Esophagus mucosa (tissue), 1 donor: ENCODE data around the gene ADH7. TPM values are rescaled to one million over a fixed set of nuclear protein-coding genes. Genes with fewer than 3 reads are reported as not detected.
"Not testable (repeated sequence)": the region's sequence is repeated elsewhere in the genome, so short reads cannot be mapped to it uniquely, and the experiment has no call there.

ENCODE experiments used
- ATAC-seq: fragments of 200-7000 bp; cut with Tn5 transposase; one replicate; pipeline ENCODE4 v1.9.1; 2020
- total RNA-seq: library from RNA; stranded (reverse); gene quantifications from one replicate; pipeline ENCODE4 v1.2.4, GENCODE V29; 2023
- donor health status: DM: yes; HTN: yes; CAD: no.

ADH7 gene
- total RNA-seq, 1 donor from 2014 or later: 120 TPM

GRCh38 chr4:99414902-99415301 is 20.2 kb downstream of the ADH7 start:
- not testable (repeated sequence) for ATAC-seq

GRCh38 chr4:99414401-99414800 is 20.7 kb downstream of the ADH7 start:
- peak; percentile 63 for ATAC-seq

GRCh38 chr4:99413140-99413539 is 22.0 kb downstream of the ADH7 start:
- ATAC-seq: no peak

DNA sequence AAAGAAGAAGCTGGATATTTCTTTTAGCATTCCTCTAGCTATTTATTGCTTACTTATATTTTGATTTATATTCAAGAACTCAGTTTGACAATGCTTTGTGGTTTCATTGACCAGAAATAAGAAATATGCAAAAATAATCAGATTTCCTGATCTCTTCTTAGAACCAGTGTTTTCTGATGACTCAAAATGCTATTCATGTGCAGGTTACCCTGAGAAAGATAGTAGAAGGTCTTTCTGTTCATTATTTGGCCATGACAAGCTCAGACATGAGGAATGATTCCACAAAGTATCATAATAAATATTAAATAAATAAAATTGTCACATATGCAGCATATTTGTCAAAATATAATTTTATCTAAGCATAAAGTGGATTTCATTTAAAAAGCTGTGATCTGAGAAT is 24.1 kb downstream of the ADH7 start:
- ATAC-seq: no peak

GRCh38 chr4:99410075-99410474 is 25.1 kb downstream of the ADH7 start:
- no peak for ATAC-seq

DNA sequence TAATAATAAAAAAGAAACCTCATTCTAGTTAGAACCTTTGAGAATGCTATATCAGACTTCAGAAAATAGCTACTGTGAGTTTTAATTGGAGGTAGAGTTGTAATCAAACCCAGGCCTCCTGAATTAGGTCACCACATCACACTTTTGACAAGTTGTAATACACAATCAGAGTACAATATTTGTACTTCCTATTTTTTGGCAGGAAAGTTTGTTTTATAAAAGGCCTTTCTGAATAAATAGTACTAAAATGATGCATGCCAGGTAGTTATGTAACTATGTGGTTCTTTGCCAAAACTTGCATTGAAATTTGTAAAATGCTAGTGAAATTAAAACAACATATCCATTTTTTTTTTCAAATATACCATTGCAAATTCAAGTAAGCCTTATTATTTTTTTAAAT is 26.8 kb downstream of the ADH7 start:
- no peak for ATAC-seq

GRCh38 chr4:99405433-99406115 is 29.6 kb downstream of the ADH7 start:
- peak; percentile 81 for ATAC-seq

DNA sequence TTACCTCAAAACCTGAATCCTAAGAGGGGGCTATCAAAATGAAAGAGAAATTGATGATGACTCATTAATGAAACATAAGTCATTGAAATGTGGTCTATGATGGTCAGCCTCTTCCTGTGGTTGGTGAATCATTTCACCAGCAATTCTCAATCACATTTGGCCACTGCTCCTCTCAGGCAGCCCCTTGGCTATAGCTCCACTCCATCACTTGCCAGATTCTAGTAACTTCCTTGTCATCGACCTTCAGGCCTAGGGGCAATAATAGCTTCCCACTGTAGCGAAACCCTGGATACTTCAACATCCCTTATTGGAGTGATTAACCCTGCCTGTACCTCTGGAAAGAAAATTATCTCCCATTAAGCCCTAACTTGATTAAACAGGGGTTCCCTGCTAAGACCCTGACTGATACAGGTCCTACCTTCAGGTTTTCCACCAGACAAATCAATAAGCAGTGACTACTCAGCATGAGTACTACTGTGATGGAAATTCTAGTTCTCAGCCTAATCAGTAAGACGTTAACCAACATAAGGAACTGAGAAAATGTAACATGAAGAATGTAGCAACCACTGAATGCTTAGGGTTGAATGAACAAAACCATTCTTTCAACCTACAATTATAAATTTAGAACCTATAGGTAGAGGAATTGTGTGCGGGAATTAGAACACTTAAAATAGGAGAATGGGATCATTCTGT is 30.4 kb downstream of the ADH7 start:
- no peak for ATAC-seq

GRCh38 chr4:99403380-99404184 is 31.6 kb downstream of the ADH7 start:
- no peak for ATAC-seq

DNA sequence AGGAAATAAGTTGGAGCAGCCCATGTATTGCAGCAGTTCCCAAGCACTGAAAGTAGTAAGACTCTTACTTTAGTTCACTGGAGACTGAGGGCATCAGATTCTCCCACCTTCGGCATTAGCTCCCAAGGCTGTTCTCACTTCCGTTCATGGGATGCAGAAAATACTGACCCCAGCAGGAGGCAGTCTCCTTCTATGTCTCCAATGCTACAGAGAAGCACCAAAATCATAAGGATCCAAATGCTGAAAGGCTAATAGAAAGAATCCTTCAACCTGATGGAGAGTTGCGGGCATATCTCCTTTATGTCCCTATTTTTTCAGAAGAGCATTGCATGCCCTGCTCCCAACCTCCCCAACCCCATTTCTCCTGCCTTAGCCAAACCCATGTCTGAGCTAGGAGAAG is 32.4 kb downstream of the ADH7 start:
- no peak for ATAC-seq

DNA sequence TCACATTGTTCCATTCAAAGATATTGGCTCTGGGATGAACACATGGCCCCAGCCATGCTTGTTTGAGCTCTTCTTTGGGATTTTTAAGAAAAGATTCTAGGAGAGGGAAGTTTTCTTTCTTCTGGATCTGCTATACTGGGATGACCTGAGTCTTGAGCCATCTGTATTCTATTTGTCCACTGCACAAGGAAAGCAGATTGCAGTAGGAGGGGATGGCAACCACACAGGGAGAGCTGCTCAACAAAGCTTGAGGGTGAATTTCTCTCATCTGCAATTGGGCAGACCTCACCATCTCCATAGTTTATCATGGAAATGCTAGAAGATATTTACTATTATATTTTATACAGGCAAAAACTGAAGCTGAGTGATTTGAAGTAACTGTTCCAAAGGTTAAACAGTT is 34.3 kb downstream of the ADH7 start:
- ATAC-seq: no peak

DNA sequence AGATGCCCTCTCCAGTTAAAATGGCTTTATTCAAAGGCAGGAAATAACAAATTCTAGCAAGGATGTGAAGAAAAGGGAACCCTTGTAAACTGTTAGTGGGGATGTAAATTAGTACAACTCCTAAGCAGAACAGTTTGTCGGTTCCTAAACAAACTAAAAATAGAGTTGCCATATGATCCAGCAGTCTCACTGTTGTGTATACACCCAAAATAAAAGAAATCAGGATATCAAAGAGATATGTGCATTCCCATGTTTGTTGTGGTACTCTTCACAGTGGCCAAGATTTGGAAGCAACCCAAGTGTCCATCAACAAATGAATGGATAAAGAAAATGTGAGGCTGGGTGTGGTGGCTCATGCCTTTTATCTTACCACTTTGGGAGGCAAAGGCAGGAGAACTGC is 36.1 kb downstream of the ADH7 start:
- no peak for ATAC-seq

DNA sequence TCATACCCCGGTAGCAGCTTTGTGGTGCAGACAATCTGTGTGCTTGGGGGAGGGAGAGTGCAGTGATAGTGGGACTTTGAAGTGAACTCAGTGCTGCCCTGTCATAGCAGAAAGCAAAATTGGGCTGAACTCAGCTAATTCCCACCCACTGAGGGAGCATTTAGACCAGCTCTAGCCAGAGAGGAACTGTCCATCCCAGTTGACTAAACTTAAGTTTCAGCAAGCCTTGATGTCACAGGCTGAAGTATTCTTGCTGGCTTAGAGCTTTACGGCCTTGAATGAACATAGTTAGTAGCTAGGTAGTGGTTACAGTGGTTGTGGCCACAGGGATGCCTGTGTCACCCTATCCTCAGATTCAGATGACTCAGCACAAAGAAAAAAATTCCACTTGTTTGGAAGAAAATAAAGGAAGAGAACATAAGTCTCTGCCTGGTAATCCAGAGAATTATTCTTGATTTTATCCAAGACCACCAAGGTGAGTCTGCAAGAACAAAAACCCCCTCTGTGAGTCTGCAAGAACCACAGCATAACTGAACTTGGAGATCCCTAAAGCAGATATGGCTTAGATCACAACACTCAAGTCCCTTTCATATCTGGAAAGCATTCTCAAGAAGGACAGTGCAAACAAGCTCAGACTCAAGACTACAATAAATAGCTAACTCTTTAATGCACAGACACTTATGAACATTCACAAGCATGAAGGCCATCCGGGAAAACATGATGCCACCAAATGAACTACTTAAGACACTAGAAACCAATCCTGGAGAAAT is 39.4 kb downstream of the ADH7 start:
- ATAC-seq: no peak

- no peak for ATAC-seq
Measured at GRCh38 chr4:99394896-99395295, 40.2 kb downstream of the ADH7 start.

DNA sequence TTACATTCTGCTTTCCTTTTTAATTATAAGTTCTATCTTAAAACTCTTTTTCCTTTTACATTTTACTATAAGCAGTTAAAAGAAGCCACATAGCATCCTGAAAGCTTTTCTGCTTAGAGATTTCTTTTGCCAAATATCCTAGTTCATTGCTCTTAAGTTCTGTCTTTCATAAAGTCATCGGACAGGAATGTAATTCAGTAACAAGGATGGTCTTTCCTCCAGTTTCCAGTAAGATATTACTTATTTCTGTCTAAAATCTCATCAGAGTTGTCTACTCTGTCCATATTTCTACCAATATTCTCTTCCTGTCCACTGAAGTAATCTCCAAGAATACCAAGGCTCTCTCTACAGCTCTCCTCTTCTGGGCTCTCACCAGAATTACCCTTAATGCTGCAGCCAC is 45.1 kb downstream of the ADH7 start:
- ATAC-seq: no peak

- no peak for ATAC-seq
Measured at GRCh38 chr4:99389606-99390005, 45.5 kb downstream of the ADH7 start.

DNA sequence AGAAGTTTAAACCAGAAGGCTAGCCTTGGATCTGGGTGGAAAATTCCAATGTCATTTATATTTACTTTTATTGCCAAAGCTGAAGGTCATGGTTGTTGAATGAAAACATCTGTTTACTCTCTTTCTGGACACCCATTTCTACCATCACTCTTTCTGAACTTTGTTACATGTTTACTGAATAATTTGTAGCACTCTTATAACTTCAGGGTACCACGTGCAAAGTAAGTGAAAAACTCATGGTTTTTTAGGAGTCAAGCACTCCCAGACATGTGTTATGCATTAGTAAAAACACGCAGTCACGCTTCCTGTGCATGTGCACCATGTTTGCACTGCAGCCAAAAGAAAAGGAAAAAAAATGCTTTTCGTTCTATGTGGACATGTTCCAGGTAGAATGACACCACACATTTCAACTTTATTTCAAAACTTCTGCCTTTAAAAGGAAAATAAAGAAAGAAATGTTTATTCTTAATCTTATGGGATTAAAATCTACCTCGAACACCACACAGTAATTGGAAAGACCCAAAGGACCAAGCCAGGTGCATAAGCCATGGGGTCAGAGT is 51.2 kb downstream of the ADH7 start:
- peak; percentile 35 for ATAC-seq

DNA sequence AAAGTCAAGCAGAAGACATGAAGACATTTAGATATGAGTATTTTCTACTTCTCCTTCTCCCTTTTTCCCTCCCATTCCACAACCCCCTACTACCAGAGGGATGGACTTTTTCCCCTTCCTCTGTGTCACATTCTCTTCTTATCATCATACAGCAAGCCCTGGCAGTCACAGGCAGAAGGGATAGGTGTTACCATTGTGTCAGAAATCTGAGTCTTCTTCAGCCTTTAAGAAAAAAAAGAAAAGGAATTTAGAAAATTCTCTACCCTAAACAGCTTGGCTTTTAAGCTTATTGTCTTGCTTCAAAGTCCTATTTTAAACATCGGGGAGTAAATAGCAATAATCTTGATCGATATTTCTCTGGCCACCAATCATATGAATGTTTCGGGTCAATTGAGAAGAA is 51.7 kb downstream of the ADH7 start:
- no peak for ATAC-seq

DNA sequence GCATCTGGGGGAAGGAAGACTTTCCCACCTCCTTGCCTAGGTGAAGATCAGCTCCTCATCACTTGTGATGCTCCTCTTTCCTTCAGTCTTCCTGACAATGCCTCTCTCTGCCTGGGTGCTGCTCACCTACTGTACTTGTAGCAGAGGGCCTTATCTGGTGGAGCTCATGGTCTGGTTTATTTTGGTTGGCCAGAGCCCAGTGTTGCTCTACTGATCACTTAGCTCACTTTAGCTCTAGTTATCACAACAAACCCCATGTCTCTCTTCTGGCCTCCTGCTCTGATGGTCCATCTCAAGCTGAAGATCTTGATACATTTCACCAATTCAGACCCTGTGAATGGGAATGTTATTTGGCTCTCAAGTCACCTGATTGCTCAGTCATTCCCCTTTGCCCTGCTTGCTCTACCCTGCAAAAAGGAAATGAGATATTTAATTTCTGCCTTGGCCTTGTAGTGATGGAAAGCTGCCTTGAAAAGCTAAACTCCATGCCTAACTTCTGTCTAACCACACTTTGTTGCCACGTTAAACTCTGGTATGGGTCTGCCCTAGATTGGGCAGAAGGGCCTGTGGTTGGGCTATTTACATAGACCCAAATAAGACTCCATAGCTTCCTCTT is 52.3 kb downstream of the ADH7 start:
- no peak for ATAC-seq

GRCh38 chr4:99381588-99382175 is 53.5 kb downstream of the ADH7 start:
- ATAC-seq: no peak

- ATAC-seq: no peak
Measured at GRCh38 chr4:99379571-99379970, 55.6 kb downstream of the ADH7 start.

DNA sequence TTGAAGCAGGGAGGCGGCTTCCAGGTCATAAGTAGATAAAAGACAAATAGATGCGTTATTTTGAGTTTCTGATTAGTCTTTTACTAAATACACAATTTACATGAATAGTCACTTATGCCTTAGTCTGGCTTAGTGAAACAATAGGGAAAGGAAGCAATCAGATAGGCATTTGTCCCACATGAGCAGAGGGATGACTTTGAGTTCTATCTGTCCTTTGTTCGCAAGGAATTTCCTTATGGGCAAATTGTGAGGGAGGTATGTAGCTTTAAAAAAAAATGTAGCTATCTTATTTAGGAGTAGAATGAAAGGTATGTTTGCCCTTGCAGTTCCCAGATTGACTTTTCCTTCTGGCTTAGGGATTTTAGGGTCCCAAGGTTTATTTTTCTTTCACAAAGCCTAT is 56.3 kb downstream of the ADH7 start:
- no peak for ATAC-seq
